ENCODE data around the gene SPATA33.

DNA sequence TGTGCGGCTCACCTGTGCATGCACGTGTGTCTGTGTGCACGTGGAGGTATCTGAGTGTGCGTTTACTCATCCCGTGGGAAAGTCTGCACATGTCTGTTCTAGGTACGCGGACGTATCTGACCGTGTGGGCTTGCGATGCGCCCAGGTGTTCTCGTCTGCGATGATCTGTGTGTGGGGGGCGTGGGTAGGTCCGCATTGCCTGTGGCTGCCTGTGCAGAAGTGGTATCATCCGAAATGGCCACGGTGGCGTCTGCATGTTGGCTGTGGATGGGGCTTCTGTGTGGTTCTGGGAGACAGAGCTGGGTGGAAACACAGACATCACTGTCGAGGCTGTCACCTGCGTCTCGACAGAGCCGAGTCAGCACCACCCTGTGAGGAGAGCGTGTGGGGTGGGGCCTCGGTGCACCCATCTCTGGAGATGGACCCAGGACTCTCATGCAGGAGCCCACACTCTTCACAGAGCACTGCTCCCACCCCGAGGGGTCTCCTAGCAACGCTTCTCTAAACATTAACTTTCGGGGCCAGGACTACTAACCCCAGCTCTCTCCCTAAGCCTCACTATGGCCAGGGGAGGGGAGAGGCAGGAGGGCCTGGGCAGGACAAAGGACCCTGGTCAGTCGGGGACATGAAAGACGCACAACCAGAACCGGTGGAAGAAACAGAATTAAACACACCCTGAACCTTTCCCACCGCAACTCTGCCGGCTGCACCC lies 35.8 kb upstream of the SPATA33 start:
- TF ChIP-seq POLR2A (IDR thresholded peaks at IDR 0.05; ENCODE audit: low read depth, low read length) (no peak), TARDBP (IDR thresholded peaks at IDR 0.05; ENCODE audit: borderline replicate concordance) (no peak), MYC (IDR thresholded peaks at IDR 0.05; ENCODE audit: insufficient read depth, insufficient read length, insufficient replicate concordance, low read length, severe bottlenecking) (no peak)

Data from GM12878 (cell line).